Measurements from ENCODE around the gene TNFRSF12A.

The TNFRSF12A gene, protein sequence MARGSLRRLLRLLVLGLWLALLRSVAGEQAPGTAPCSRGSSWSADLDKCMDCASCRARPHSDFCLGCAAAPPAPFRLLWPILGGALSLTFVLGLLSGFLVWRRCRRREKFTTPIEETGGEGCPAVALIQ

GRCh38 chr16:3020247-3020603 is at the start of gene TNFRSF12A:
TNFRSF12A (plus strand) TSS chr16:3020368; CDS start chr16:3020398, 30 bp downstream.
- peak; percentile 86 for DNase-seq (ENCODE audit: extremely low spot score)
- ChIA-PET CTCF (interaction anchor here (0.5 to 4.5 kb wide), 4 partner anchors 8 to 97 kb away, joined by 3 to 38 read pairs (median 6); no protein-coding TSS in a partner anchor), POLR2A (interaction anchor here (0.6 to 7.2 kb wide), 18 partner anchors 8 to 99 kb away, joined by 3 to 60 read pairs (median 7); partner anchors contain the start of genes CLDN9, MMP25, PAQR4 and PKMYT1)
- TF ChIP-seq BHLHE40 (IDR thresholded peaks at IDR 0.05; ENCODE audit: borderline replicate concordance): no peak
- no peak for TF ChIP-seq LEF1 (IDR thresholded peaks at IDR 0.05; ENCODE audit: borderline replicate concordance)
- no peak for TF ChIP-seq SP1 (IDR thresholded peaks at IDR 0.05)
- no peak for TF ChIP-seq NFRKB (IDR thresholded peaks at IDR 0.05)
- TF ChIP-seq SUZ12 (IDR thresholded peaks at IDR 0.05): no peak
- TF ChIP-seq TARDBP (IDR thresholded peaks at IDR 0.05): no peak
- TF ChIP-seq ARNT (IDR thresholded peaks at IDR 0.05): no peak
- TF ChIP-seq FOXA1 (IDR thresholded peaks at IDR 0.05): no peak
- no peak for TF ChIP-seq PKNOX1 (IDR thresholded peaks at IDR 0.05)
- TF ChIP-seq L3MBTL2 (conservative IDR thresholded peaks at IDR 0.05): no peak
- TF ChIP-seq HDGF (IDR thresholded peaks at IDR 0.05; ENCODE audit: borderline replicate concordance): no peak
- TF ChIP-seq ELF4 (IDR thresholded peaks at IDR 0.05): no peak
- TF ChIP-seq CTBP1 (IDR thresholded peaks at IDR 0.05; ENCODE audit: borderline replicate concordance): no peak
- no peak for TF ChIP-seq FOXK2 (IDR thresholded peaks at IDR 0.05)
- no peak for TF ChIP-seq FOXM1 (IDR thresholded peaks at IDR 0.05; ENCODE audit: borderline replicate concordance)
- TF ChIP-seq ZNF384 (IDR thresholded peaks at IDR 0.05): no peak

GRCh38 chr16:2970563-2970962 is 49.6 kb upstream of the TNFRSF12A start:
- no peak for DNase-seq (ENCODE audit: extremely low spot score)
- ChIA-PET POLR2A (interaction anchor here (1.0 to 2.0 kb wide), 6 partner anchors 9 to 88 kb away, joined by 3 to 40 read pairs (median 4); partner anchors contain the start of genes FLYWCH2, PKMYT1 and TNFRSF12A), CTCF (no interaction called here)
- no peak for TF ChIP-seq ZNF384 (IDR thresholded peaks at IDR 0.05)
- no peak for TF ChIP-seq FOXK2 (IDR thresholded peaks at IDR 0.05)
- TF ChIP-seq FOXA1 (IDR thresholded peaks at IDR 0.05): no peak
- TF ChIP-seq HDGF (IDR thresholded peaks at IDR 0.05; ENCODE audit: borderline replicate concordance): no peak
- TF ChIP-seq BHLHE40 (IDR thresholded peaks at IDR 0.05; ENCODE audit: borderline replicate concordance): no peak
- TF ChIP-seq CTBP1 (IDR thresholded peaks at IDR 0.05; ENCODE audit: borderline replicate concordance): no peak
- TF ChIP-seq TARDBP (IDR thresholded peaks at IDR 0.05): no peak
- no peak for TF ChIP-seq SUZ12 (IDR thresholded peaks at IDR 0.05)
- TF ChIP-seq NFRKB (IDR thresholded peaks at IDR 0.05): no peak
- TF ChIP-seq ARNT (IDR thresholded peaks at IDR 0.05): no peak
- TF ChIP-seq FOXM1 (IDR thresholded peaks at IDR 0.05; ENCODE audit: borderline replicate concordance): no peak
- no peak for TF ChIP-seq L3MBTL2 (conservative IDR thresholded peaks at IDR 0.05)
- no peak for TF ChIP-seq ELF4 (IDR thresholded peaks at IDR 0.05)
- TF ChIP-seq LEF1 (IDR thresholded peaks at IDR 0.05; ENCODE audit: borderline replicate concordance): no peak
- no peak for TF ChIP-seq SP1 (IDR thresholded peaks at IDR 0.05)
- TF ChIP-seq PKNOX1 (IDR thresholded peaks at IDR 0.05): no peak

GRCh38 chr16:2971134-2971984 is 48.8 kb upstream of the TNFRSF12A start:
- ChIA-PET POLR2A (interaction anchor here (1.8 kb wide), 1 partner anchor 9 kb away, joined by 19 read pairs; the partner anchor contains the start of gene PKMYT1), CTCF (no interaction called here)
- no peak for TF ChIP-seq SUZ12 (IDR thresholded peaks at IDR 0.05)
- no peak for TF ChIP-seq ELF4 (IDR thresholded peaks at IDR 0.05)
- TF ChIP-seq ARNT (IDR thresholded peaks at IDR 0.05): no peak
- TF ChIP-seq FOXM1 (IDR thresholded peaks at IDR 0.05; ENCODE audit: borderline replicate concordance): no peak
- TF ChIP-seq HDGF (IDR thresholded peaks at IDR 0.05; ENCODE audit: borderline replicate concordance): no peak
- no peak for TF ChIP-seq FOXK2 (IDR thresholded peaks at IDR 0.05)
- TF ChIP-seq LEF1 (IDR thresholded peaks at IDR 0.05; ENCODE audit: borderline replicate concordance): no peak
- TF ChIP-seq CTBP1 (IDR thresholded peaks at IDR 0.05; ENCODE audit: borderline replicate concordance): no peak
- no peak for DNase-seq (ENCODE audit: extremely low spot score)

GRCh38 chr16:2971985-2972784 is 48.0 kb upstream of the TNFRSF12A start:
- POLR2A ChIA-PET: interaction anchor here (0.8 to 2.5 kb wide), 5 partner anchors 8 to 90 kb away, joined by 3 to 19 read pairs (median 6); partner anchors contain the start of genes FLYWCH2, KREMEN2, PKMYT1 and TNFRSF12A
- no peak for DNase-seq (ENCODE audit: extremely low spot score)
- TF ChIP-seq FOXK2 (IDR thresholded peaks at IDR 0.05) (no peak), CTBP1 (IDR thresholded peaks at IDR 0.05; ENCODE audit: borderline replicate concordance) (no peak), SUZ12 (IDR thresholded peaks at IDR 0.05) (no peak), BHLHE40 (IDR thresholded peaks at IDR 0.05; ENCODE audit: borderline replicate concordance) (no peak), ELF4 (IDR thresholded peaks at IDR 0.05) (no peak; the same call in 1 of the 2 replicates), ARNT (IDR thresholded peaks at IDR 0.05) (no peak), FOXA1 (IDR thresholded peaks at IDR 0.05) (no peak), LEF1 (IDR thresholded peaks at IDR 0.05; ENCODE audit: borderline replicate concordance) (no peak)
- CTCF ChIA-PET: interaction anchor here (1.6 kb wide), 1 partner anchor 46 kb away, joined by 5 read pairs; no protein-coding TSS in a partner anchor

DNA sequence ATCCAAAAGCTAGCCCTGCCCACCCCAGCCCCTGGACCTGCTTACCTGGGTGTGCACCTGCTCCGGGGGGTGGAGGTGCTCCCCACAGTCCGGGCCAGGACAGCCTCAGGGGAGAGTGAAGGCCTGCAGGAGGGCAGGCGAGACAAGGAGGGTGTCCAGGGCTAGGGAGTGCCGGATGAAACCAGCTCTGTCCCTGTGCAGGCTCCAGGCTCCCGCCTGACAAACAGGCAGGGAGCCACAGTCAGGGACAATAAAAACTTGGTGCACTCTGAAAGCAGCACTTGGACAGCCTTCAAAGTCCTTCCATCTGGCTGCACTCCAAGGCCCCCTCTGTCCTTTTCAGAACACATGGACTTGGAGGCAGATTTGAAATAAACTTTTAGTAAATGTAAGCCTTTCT is 47.1 kb upstream of the TNFRSF12A start:
- ChIA-PET POLR2A (interaction anchor here (0.7 to 2.5 kb wide), 5 partner anchors 8 to 146 kb away, joined by 3 to 19 read pairs (median 6); partner anchors contain the start of genes KREMEN2, PKMYT1 and TNFRSF12A), CTCF (interaction anchor here (1.6 kb wide), 1 partner anchor 45 kb away, joined by 5 read pairs; no protein-coding TSS in a partner anchor)
- no peak for DNase-seq (ENCODE audit: extremely low spot score)
- TF ChIP-seq SUZ12 (IDR thresholded peaks at IDR 0.05) (no peak), FOXA1 (IDR thresholded peaks at IDR 0.05) (no peak), HDGF (IDR thresholded peaks at IDR 0.05; ENCODE audit: borderline replicate concordance) (no peak), L3MBTL2 (conservative IDR thresholded peaks at IDR 0.05) (no peak), NFRKB (IDR thresholded peaks at IDR 0.05) (no peak), ZNF384 (IDR thresholded peaks at IDR 0.05) (no peak), ARNT (IDR thresholded peaks at IDR 0.05) (no peak), FOXK2 (IDR thresholded peaks at IDR 0.05) (no peak), ELF4 (IDR thresholded peaks at IDR 0.05) (no peak), FOXM1 (IDR thresholded peaks at IDR 0.05; ENCODE audit: borderline replicate concordance) (no peak)

Measured in HEK293T (cell line).